IPS-NIHi11 (cell line): ENCODE results near the gene STX4.
A peak's percentile ranks its signal among the peaks of the same experiment; 100 is the strongest.
"Not testable (repeated sequence)": the region's sequence is repeated elsewhere in the genome, so short reads cannot be mapped to it uniquely, and the experiment has no call there.

Experiments
- DNase-seq: peaks from one replicate; pipeline ENCODE4 v3.0.0; 2012; ENCODE audit warnings: mixed read lengths, low spot score

STX4 gene

GRCh38 chr16:30998852-30999761 lies 34.3 kb upstream of the STX4 start:
- no peak for DNase-seq

DNA sequence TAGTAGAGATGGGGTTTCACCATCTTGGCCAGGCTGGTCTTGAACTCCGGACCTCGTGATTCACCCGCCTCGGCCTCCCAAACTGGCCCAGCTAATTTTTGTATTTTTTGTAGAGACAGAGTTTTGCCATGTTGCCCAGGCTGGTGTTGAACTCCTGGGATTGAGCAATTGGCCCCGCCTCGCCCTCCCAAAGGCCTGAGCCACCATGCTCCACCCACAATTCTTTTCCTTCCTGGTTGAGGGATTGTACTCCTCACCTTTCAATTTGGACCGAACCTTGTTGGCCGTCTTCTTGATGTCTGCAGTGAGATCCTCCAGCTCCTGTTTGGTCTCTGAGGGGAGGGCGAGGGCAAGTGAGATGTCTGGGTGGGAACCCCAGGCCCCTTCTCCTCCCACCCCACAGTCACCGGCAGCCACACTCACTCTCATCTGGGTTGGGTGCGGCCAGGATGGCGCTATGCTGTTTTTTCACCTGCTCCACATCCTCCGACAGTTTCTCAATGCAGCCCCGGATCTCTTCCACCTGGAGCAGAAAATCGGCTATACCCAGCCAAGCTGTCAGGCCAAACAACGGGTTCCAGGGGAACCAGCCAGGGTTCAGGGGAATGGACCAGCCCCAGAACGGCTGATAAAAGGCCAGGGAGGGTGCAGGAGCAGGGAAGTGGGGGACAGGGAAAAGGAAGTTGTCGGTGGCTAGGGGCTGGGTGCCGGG lies 32.5 kb upstream of the STX4 start:
- no peak for DNase-seq

DNA sequence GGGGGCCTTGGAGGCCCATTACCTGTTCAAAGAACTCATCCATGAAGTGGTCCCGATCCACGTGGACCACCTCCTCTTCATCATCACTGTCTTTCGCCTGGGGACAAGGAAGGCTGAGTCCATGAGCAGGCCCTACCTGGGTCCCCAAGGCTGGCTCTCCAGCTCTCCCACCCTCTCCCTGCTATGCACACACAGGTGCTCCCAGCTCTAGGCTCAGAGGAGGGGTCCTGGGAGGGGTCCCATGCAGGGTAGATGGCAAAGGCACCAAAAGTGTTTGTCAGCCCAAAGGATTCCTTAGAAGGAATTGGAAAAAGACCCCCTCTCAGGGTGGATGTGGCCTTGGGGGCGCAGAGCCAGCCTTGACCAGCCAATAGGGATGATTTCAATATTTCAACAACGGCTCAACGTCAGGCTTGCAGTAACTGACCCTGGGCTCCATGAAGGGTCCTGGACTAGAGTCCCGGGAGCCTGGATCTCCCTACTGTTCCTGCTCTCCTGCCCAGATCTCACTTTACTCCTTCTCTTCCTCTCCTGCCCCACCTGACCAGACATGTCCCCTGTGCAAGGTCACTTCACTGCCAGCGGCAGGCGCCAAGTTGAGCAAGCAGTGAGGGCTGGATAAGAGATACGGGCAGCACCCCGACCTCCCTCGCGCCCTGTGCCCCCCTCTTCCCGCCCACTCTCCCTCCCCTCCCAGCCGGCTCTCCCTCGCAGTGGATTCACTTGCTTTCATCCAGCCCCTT lies 31.7 kb upstream of the STX4 start:
- DNase-seq, result no peak

DNA sequence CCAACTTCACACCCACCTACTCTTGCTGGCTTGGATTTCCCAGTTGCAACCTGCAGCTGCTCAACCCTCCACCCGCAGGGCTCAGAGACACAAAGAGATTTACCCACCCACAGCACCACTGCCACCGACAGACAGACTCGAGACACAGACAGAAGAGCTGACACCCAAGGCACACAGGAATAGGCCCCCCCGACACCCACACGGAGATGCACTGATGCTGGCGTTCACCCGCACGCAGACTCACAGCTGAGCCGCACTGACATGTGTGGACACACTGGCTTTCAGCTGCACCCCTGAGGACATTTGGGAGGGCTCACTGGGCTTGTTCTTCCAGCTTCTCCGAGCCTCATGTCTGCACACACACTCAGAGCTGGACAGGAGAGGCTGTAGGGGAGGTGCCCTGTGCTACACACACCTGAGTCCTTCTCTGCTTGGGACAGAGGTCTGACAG lies 31.1 kb upstream of the STX4 start:
- DNase-seq, result no peak

DNA sequence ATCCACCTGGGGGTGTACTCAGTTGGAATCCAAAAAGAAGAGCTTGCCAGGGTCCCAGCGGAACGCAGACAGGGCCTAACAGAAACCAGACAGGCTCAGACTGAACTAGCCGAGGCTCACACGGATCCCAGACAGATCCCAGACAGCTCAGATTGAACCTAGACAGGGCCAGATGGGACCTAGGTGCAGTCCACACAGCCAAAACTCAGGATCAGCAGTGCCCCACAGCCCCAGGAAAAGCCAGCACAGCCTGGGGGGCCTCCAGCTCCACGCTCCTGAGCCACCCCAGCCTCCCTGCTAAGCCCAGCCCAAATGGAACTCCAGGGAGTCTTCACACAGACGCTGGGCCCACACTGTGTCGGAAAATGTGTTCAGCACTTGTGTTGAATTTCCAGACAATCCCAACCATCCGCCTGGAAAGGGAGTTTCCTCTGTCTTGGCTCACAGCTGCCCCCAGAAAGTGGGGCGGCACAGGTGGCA lies 30.5 kb upstream of the STX4 start:
- DNase-seq, result no peak

- no peak for DNase-seq
Observed at GRCh38 chr16:31003744-31004143, 29.6 kb upstream of the STX4 start.

- DNase-seq, result no peak
Observed at GRCh38 chr16:31004658-31005057, 28.7 kb upstream of the STX4 start.

DNA sequence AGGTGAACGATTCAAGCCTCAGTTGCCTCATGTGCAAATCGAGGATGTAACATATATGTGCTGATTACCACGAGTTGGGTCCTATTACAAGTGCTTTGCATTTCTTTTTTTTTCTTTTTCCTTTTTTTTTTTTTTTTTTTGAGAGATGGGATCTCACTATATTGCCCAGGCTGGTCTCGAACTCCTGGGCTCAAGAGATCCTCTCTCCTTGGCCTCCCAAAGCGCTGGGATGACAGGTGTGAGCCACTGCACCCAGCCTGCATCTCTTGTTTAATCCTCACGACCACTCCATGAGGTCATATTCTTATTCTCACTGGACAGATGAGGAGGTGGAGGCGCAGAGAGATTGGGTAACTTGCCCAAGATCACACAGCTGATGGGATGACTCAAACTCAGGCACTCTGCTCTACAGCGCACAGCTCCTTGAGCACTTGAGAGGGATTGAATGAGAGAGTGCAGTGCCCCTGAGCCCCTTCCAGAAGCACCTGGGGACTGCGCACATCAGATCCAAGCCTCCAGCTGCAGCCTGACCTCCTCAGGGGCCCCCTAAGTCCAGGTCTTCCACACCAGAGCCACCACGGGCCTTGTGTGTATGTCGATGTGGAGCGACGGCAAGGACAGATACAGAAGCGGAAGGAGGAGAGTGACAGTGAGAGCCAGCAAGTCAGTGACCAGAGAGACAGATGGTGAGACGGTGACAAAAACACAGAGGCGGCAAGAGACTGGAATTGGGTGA lies 27.8 kb upstream of the STX4 start:
- no peak for DNase-seq

DNA sequence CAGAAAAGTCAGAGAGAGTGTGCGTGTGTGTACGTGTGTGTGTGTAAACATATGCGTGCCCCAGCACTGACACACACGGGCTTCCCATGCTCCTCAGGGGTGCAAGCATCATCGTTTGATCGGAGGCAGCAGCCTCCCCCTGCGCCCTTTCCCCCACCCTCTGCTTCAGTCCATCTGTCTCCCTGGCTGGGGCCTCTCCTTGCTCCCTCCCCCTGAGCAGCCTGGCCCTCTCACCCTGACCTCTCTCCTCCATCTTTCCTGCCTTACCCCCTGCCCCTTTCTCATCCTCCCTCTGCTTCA lies 27.3 kb upstream of the STX4 start:
- no peak for DNase-seq

- no peak for DNase-seq
Observed at GRCh38 chr16:31006589-31006988, 26.8 kb upstream of the STX4 start.

DNA sequence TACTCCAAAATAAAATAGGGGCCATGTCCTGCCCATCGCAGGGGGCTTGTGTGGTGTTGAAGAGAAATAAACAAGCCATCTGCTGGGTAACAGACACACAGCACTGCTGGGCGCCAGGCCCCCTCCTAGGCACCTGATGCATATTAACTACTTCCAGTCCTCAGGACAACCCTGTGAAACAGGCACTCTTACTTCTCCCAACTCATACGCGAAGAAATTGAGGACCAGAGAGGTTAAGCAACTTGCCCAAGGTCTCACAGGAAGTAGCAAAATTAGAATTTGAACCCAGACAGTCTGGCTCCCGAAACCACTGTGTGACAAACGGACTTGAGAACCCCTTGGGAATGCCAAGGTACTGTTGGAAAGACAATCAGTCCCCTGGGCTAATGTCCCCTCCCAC lies 25.7 kb upstream of the STX4 start:
- no peak for DNase-seq

DNA sequence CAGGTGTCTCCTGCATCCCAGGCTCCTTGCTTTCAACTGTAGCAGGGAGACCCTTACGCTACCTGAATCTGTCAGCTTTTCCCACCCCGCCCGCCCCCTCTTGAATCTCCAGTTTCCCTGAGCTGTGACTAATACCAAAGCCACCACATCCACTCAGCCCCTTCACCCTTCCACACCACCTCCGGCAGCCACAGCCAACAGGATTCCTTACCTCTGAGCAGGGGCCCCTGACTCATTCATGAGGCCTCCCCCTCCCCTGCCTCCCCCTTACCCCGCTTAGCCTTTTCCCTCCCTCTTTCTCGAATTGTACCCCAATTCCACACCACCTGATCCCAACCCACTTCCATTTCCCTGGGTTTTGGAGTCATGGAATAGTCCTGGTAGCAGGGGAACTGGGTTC lies 25.2 kb upstream of the STX4 start:
- DNase-seq, result no peak

GRCh38 chr16:31008551-31008950 lies 24.8 kb upstream of the STX4 start:
- no peak for DNase-seq

DNA sequence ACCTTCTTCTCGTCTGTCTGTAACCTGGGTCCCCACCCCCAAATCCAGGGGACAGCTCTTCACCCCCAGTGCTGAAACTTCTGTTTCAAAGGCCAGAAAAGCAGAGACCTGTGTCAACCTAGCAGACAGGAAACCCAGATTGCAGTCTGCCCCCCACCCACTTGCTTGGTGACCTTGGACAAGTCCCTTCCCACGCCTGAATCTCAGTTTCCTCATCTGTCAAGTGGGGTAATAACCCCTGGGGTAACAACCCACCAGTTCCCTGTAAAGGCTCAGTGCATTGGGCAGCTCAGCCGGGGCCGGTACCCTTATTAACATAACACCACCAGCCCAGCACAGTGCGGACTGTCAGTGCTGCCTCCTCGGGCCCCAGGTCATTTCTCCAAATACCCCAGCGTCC lies 24.2 kb upstream of the STX4 start:
- no peak for DNase-seq

GRCh38 chr16:31009894-31010584 lies 23.3 kb upstream of the STX4 start:
- peak; percentile 59 for DNase-seq

GRCh38 chr16:31010585-31011325 lies 22.6 kb upstream of the STX4 start, which contains the start of gene STX1B:
STX1B (minus strand) TSS chr16:31010638; CDS start chr16:31010396, 242 bp downstream.
- peak; percentile 96 for DNase-seq

DNA sequence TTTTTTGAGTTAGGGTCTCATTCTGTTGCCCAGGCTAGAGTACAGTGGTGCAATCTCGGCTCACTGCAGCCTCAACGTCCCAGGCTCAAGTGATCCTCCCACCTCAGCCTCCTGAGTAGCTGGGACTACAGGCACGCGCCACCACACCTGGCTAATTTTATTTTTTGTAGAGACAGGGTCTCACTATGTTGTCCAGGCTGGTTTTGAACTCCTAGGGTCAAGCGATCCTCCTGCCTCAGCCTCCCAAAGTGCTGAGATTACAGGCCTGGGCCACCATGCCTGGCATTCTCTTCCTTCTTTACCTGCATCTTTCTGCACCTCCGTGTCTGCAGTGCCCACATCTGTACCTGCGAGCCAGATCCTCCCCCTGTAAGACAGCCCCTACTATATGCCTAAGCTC lies 21.5 kb upstream of the STX4 start:
- not testable (repeated sequence) for DNase-seq

DNA sequence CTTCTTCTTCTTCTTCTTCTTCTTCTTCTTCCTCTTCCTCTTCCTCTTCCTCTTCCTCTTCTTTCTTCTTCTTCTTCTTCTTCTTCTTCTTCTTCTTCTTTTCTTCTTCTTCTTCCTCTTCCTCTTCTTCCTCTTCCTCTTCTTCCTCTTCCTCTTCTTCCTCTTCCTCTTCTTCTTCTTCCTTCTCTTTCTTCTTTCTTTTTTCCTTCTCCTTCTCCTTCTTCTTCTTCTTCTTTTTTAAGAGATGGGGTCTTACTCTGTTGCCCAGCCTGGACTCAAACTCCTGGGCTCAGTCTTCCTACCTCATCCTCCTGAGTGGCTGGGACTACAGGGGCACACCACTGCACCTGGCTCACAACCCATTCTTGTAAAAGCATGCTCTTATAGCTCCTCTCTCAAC lies 20.1 kb upstream of the STX4 start:
- DNase-seq, result not testable (repeated sequence)

- no peak for DNase-seq
Observed at GRCh38 chr16:31016018-31016417, 17.3 kb upstream of the STX4 start.

- DNase-seq, result not testable (repeated sequence)
Observed at GRCh38 chr16:31017756-31018155, 15.6 kb upstream of the STX4 start.
